ENCODE measurements around the gene ACTR1A.

- TF ChIP-seq CTCF (IDR thresholded peaks at IDR 0.05; ENCODE audit: low read length): no peak
- no peak for TF ChIP-seq EZH2 (optimal IDR thresholded peaks at IDR 0.05; ENCODE audit: low read depth, low read length)
- no peak for TF ChIP-seq EZH2phosphoT487 (IDR thresholded peaks at IDR 0.05; ENCODE audit: low read length)
Observed at GRCh38 chr10:102467971-102468438, 34.5 kb downstream of the ACTR1A start.

All from MM.1S (cell line).